ENCODE results near the gene ZNF19. TPM values are rescaled to one million over a fixed set of nuclear protein-coding genes. Genes with fewer than 3 reads are reported as not detected.
A peak's percentile ranks its signal among the peaks of the same experiment; 100 is the strongest.
"Not testable (repeated sequence)": the region's sequence is repeated elsewhere in the genome, so short reads cannot be mapped to it uniquely, and the experiment has no call there.

ZNF19 gene
- 0.97 TPM for polyA plus RNA-seq (2013, experiment 1 of 2; ENCODE audit: insufficient read length)
- 1.7 TPM for polyA plus RNA-seq (2013, experiment 2 of 2; ENCODE audit: insufficient read length)

GRCh38 chr16:71489122-71489521 lies at the start of gene ZNF19:
Gene ZNF19, minus strand, starts transcription at chr16:71489324. Its CDS starts 7,210 bp downstream, at chr16:71482114.
- DNase-seq = no peak

GRCh38 chr16:71537643-71538042 lies 48.5 kb upstream of the ZNF19 start:
- peak; percentile 16 for DNase-seq

GRCh38 chr16:71536752-71537499 lies 47.8 kb upstream of the ZNF19 start:
- DNase-seq = no peak

GRCh38 chr16:71532366-71532765 lies 43.2 kb upstream of the ZNF19 start:
- no peak for DNase-seq

GRCh38 chr16:71528863-71529262 lies 39.7 kb upstream of the ZNF19 start:
- no peak for DNase-seq

GRCh38 chr16:71528257-71528656 lies 39.1 kb upstream of the ZNF19 start:
- no peak for DNase-seq

GRCh38 chr16:71526111-71526631 lies 37.0 kb upstream of the ZNF19 start, which contains the start of gene CHST4:
Gene CHST4, plus strand, starts transcription at chr16:71526426. Its CDS starts 10,252 bp downstream, at chr16:71536678.
- DNase-seq = peak; percentile 69

GRCh38 chr16:71524566-71525553 lies 35.7 kb upstream of the ZNF19 start:
- no peak for DNase-seq

- no peak for DNase-seq
Observed at GRCh38 chr16:71520550-71520949, 31.4 kb upstream of the ZNF19 start.

- no peak for DNase-seq
Observed at GRCh38 chr16:71515026-71515425, 25.9 kb upstream of the ZNF19 start.

GRCh38 chr16:71514476-71514875 lies 25.4 kb upstream of the ZNF19 start:
- no peak for DNase-seq

- DNase-seq = no peak
Observed at GRCh38 chr16:71513302-71513701, 24.2 kb upstream of the ZNF19 start.

GRCh38 chr16:71507061-71507460 lies 17.9 kb upstream of the ZNF19 start:
- no peak for DNase-seq

GRCh38 chr16:71504901-71505300 lies 15.8 kb upstream of the ZNF19 start:
- DNase-seq = no peak

- DNase-seq = not testable (repeated sequence)
Observed at GRCh38 chr16:71504051-71504450, 14.9 kb upstream of the ZNF19 start.

- DNase-seq = no peak
Observed at GRCh38 chr16:71501547-71501946, 12.4 kb upstream of the ZNF19 start.

- DNase-seq = no peak
Observed at GRCh38 chr16:71500964-71501363, 11.8 kb upstream of the ZNF19 start.

- peak; percentile 52 for DNase-seq
Observed at GRCh38 chr16:71499775-71500364, 10.7 kb upstream of the ZNF19 start.

GRCh38 chr16:71498031-71498430 lies 8.9 kb upstream of the ZNF19 start:
- no peak for DNase-seq

- DNase-seq = no peak
Observed at GRCh38 chr16:71493213-71493612, 4.1 kb upstream of the ZNF19 start.

GRCh38 chr16:71492786-71493185 lies 3.7 kb upstream of the ZNF19 start:
- no peak for DNase-seq

GRCh38 chr16:71491054-71491453 lies 1.9 kb upstream of the ZNF19 start:
- DNase-seq = no peak

GRCh38 chr16:71490361-71490760 lies 1.2 kb upstream of the ZNF19 start:
- no peak for DNase-seq

Data from fibroblast of skin of back (primary cell).